ENCODE measurements around the gene ACTR1B.

DNA sequence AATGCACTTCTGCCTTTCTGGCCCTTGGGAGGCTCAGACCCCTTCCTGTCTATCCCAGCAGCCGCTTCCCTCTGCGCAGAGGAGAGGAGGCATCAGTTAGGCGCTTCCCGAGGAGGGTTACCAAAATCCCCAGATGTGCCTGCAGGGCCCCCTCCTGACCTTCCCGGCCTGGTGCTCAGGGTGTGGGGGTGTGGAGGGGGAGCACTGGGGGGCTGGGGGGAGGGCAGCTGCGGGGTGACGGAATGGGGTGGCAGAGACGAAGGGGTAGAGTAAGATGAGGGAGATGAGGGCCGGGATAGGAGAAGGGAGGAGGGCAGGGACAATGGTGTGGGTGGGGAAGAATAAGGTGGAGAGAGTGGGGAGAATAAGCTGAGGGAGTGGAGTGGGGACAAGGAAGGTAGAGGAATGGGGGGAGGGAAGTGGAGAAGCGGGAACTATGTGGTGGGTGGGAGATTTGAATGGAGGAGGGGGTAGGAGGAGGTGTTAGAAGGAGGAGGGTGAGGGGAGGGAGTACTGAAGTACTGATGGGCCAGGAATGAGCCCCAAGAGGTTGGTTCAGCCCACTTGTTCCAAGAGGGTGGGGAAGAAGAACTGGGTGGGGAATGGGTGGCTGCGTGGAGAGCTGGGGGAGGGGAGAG is 43.0 kb upstream of the ACTR1B start:
- TF ChIP-seq POLR2AphosphoS5 (IDR thresholded peaks at IDR 0.05; ENCODE audit: low read depth, low read length) = no peak
- TF ChIP-seq POLR2A (IDR thresholded peaks at IDR 0.05; ENCODE audit: low read depth, low read length) = no peak
- TF ChIP-seq TAF1 (IDR thresholded peaks at IDR 0.05; ENCODE audit: low read depth, low read length) = no peak
- TF ChIP-seq PAX5 (IDR thresholded peaks at IDR 0.05; ENCODE audit: insufficient read depth, low read length, severe bottlenecking) = no peak

Measured in GM12891 (cell line).